Measurements from ENCODE around the gene SYTL1.
A peak's percentile ranks its signal among the peaks of the same experiment; 100 is the strongest.
"Not testable (repeated sequence)": the region's sequence is repeated elsewhere in the genome, so short reads cannot be mapped to it uniquely, and the experiment has no call there.

SYTL1 gene

GRCh38 chr1:27380766-27381733, 39.2 kb downstream of the SYTL1 start:
- no peak for TF ChIP-seq CTCF (IDR thresholded peaks at IDR 0.05; ENCODE audit: poor library complexity, severe bottlenecking)
- no peaks in the 10 kb centered on the region for H3K9me3 ChIP-seq (ENCODE audit: severe bottlenecking)
- H3K4me3 ChIP-seq (ENCODE audit: severe bottlenecking): no peak overlapping the region
- H3K4me1 ChIP-seq (ENCODE audit: insufficient read depth, poor library complexity, severe bottlenecking): no peaks in the 10 kb centered on the region
- H3K27ac ChIP-seq (ENCODE audit: poor library complexity, severe bottlenecking): no peak overlapping the region
- ATAC-seq (ENCODE audit: low read depth): no peak
- H3K27me3 ChIP-seq (ENCODE audit: insufficient read depth, poor library complexity, severe bottlenecking): no peaks in the 10 kb centered on the region
- no peak for DNase-seq (ENCODE audit: low spot score)
- no peaks in the 10 kb centered on the region for H3K36me3 ChIP-seq (ENCODE audit: low read depth)

- Histone ChIP-seq H3K4me1 (ENCODE audit: insufficient read depth, poor library complexity, severe bottlenecking) (no peaks in the 10 kb centered on the region), H3K36me3 (ENCODE audit: low read depth) (no peaks in the 10 kb centered on the region), H3K27me3 (ENCODE audit: insufficient read depth, poor library complexity, severe bottlenecking) (no peaks in the 10 kb centered on the region), H3K27ac (ENCODE audit: poor library complexity, severe bottlenecking) (no peak overlapping the region), H3K9me3 (ENCODE audit: severe bottlenecking) (no peaks in the 10 kb centered on the region), H3K4me3 (ENCODE audit: severe bottlenecking) (no peak overlapping the region)
- TF ChIP-seq CTCF (IDR thresholded peaks at IDR 0.05; ENCODE audit: poor library complexity, severe bottlenecking): no peak
- no peak for DNase-seq (ENCODE audit: low spot score)
- ATAC-seq (ENCODE audit: low read depth): no peak
Observed at GRCh38 chr1:27381969-27382762, 40.3 kb downstream of the SYTL1 start.

- Histone ChIP-seq H3K36me3 (ENCODE audit: low read depth) (no peaks in the 10 kb centered on the region), H3K4me1 (ENCODE audit: insufficient read depth, poor library complexity, severe bottlenecking) (no peaks in the 10 kb centered on the region), H3K4me3 (ENCODE audit: severe bottlenecking) (peak within 1 kb of the TSS; percentile 34), H3K9me3 (ENCODE audit: severe bottlenecking) (no peaks in the 10 kb centered on the region), H3K27ac (ENCODE audit: poor library complexity, severe bottlenecking) (no peak within 1 kb of the TSS), H3K27me3 (ENCODE audit: insufficient read depth, poor library complexity, severe bottlenecking) (no peaks in the 10 kb centered on the region)
- TF ChIP-seq CTCF (IDR thresholded peaks at IDR 0.05; ENCODE audit: poor library complexity, severe bottlenecking): no peak
- ATAC-seq (ENCODE audit: low read depth) (peak; percentile 88), DNase-seq (ENCODE audit: low spot score) (no peak)
Observed at GRCh38 chr1:27383039-27383605, 41.3 kb downstream of the SYTL1 start, which contains the start of gene CD164L2. Gene CD164L2, minus strand, starts transcription at chr1:27383333. Its CDS starts 94 bp downstream, at chr1:27383239.

- no peak for DNase-seq (ENCODE audit: low spot score)
- H3K9me3 ChIP-seq (ENCODE audit: severe bottlenecking): no peaks in the 10 kb centered on the region
- no peak overlapping the region for H3K27ac ChIP-seq (ENCODE audit: poor library complexity, severe bottlenecking)
- TF ChIP-seq CTCF (IDR thresholded peaks at IDR 0.05; ENCODE audit: poor library complexity, severe bottlenecking): no peak
- H3K27me3 ChIP-seq (ENCODE audit: insufficient read depth, poor library complexity, severe bottlenecking): no peaks in the 10 kb centered on the region
- no peaks in the 10 kb centered on the region for H3K36me3 ChIP-seq (ENCODE audit: low read depth)
- no peak overlapping the region for H3K4me3 ChIP-seq (ENCODE audit: severe bottlenecking)
- no peak for ATAC-seq (ENCODE audit: low read depth)
- H3K4me1 ChIP-seq (ENCODE audit: insufficient read depth, poor library complexity, severe bottlenecking): no peaks in the 10 kb centered on the region
Observed at GRCh38 chr1:27383661-27384060, 41.8 kb downstream of the SYTL1 start.

- ATAC-seq (ENCODE audit: low read depth); H3K27me3 ChIP-seq (ENCODE audit: insufficient read depth, poor library complexity, severe bottlenecking); H3K36me3 ChIP-seq (ENCODE audit: low read depth); DNase-seq (ENCODE audit: low spot score); H3K27ac ChIP-seq (ENCODE audit: poor library complexity, severe bottlenecking); H3K9me3 ChIP-seq (ENCODE audit: severe bottlenecking); H3K4me1 ChIP-seq (ENCODE audit: insufficient read depth, poor library complexity, severe bottlenecking); H3K4me3 ChIP-seq (ENCODE audit: severe bottlenecking): not testable (repeated sequence)
Observed at GRCh38 chr1:27384797-27385196, 43.0 kb downstream of the SYTL1 start.
